Upper lobe of right lung (tissue), 1 donor: ENCODE data around the gene UTRN. TPM values are rescaled to one million over a fixed set of nuclear protein-coding genes. Genes with fewer than 3 reads are reported as not detected.
A peak's percentile ranks its signal among the peaks of the same experiment; 100 is the strongest.

Source experiments
- ATAC-seq: fragments of 200-7000 bp; cut with Tn5 transposase; one replicate; pipeline ENCODE4 v1.9.1; 2020; ENCODE audit warnings: mild to moderate bottlenecking, moderate library complexity
- DNase-seq: peaks from one replicate; pipeline ENCODE4 v3.0.0-alpha.2; 2020
- H3K27ac ChIP-seq: fragments of 200-600 bp; one replicate; pipeline ENCODE4 v1.8.0; 2022
- H3K27me3 ChIP-seq: fragments of 200-600 bp; one replicate; pipeline ENCODE4 v1.8.0; 2022; ENCODE audit warnings: mild to moderate bottlenecking
- H3K36me3 ChIP-seq: fragments of 200-600 bp; one replicate; pipeline ENCODE4 v1.8.0; 2022
- H3K4me1 ChIP-seq: fragments of 200-600 bp; one replicate; pipeline ENCODE4 v1.8.0; 2022
- H3K4me3 ChIP-seq: fragments of 200-600 bp; one replicate; pipeline ENCODE4 v1.8.0; 2022; ENCODE audit warnings: mild to moderate bottlenecking
- H3K9me3 ChIP-seq: fragments of 200-600 bp; one replicate; pipeline ENCODE4 v1.8.0; 2022
- intact Hi-C: fragments of 100-400 bp; cut with DNase I; formaldehyde crosslinking; loops from one replicate; pipeline ENCODE4 v1.11.0; 2022
- total RNA-seq: library from RNA; stranded (reverse); fragmentation: NEBNext Ultra II Directional; extraction: Animal tissue kit (Norgen Biotek cat#: 25700); gene quantifications from one replicate; pipeline ENCODE4 v1.2.1, GENCODE V29; 2021
- TF ChIP-seq, protein P1 (sequence below): fragments of 200-600 bp; IDR thresholded peaks from one replicate; pipeline ENCODE4 v1.8.0; 2022; ENCODE audit warnings: antibody characterized with exemption
- donor health status: DM: no; HTN: yes; CAD: no; lungs with severe emphysema.

UTRN gene
- total RNA-seq, 1 donor from 2014 or later: 316 TPM

DNA sequence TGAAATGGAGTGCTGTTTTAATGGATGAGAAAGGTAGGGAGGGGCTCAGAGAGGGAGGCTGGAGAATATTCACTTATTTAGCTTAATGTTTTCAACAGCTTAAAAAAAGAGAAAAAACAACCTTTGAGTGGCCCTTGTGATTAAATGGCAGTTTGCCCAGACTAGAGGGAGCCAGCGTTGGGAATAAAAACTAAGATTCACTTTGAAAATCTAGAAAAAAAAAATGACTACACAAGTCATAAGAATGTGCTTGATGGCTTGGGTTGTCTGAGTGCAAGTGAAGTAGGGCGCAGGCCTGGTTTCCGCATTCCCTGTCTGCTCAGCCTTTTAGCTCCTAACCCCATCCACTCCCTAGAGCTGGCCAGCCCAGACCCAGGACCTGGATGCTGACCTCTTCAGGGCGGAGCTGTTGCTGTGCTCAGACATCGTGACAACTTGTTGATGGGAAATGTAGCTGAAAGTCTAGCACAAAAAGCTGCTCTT lies 28.9 kb downstream of the UTRN start:
- Histone ChIP-seq H3K4me1 (peaks cover 61% of the 10 kb centered on the region), H3K4me3 (no peak overlapping the region), H3K36me3 (peaks cover 12% of the 10 kb centered on the region), H3K9me3 (no peaks in the 10 kb centered on the region), H3K27ac (peak overlapping the region; percentile 51), H3K27me3 (no peaks in the 10 kb centered on the region)
- ATAC-seq (peak; percentile 98), DNase-seq (peak; percentile 89)
- TF ChIP-seq, protein P1, sequence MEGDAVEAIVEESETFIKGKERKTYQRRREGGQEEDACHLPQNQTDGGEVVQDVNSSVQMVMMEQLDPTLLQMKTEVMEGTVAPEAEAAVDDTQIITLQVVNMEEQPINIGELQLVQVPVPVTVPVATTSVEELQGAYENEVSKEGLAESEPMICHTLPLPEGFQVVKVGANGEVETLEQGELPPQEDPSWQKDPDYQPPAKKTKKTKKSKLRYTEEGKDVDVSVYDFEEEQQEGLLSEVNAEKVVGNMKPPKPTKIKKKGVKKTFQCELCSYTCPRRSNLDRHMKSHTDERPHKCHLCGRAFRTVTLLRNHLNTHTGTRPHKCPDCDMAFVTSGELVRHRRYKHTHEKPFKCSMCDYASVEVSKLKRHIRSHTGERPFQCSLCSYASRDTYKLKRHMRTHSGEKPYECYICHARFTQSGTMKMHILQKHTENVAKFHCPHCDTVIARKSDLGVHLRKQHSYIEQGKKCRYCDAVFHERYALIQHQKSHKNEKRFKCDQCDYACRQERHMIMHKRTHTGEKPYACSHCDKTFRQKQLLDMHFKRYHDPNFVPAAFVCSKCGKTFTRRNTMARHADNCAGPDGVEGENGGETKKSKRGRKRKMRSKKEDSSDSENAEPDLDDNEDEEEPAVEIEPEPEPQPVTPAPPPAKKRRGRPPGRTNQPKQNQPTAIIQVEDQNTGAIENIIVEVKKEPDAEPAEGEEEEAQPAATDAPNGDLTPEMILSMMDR: no peak
- intact Hi-C loops: no loop called here

DNA sequence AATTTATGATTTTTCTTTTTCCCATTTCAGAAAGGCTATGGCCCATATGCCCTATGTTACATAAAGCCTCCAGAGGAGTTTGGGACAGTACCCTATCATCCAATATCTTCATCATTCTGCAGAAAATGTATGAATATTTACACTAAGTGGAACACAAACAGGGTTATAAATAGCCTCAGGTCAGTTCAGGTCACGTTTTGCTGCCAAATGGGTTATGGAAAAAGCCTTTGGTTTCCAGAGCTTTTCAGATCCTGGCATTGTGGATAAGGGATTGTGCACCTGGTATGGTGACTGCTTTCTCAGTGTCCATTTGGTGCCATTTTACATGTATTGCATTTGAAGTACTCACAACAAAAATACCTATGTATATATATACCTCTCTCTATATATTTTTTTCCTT lies 29.4 kb downstream of the UTRN start:
- DNase-seq (no peak), ATAC-seq (no peak)
- H3K27ac ChIP-seq: peak overlapping the region; percentile 27
- TF ChIP-seq, protein P1: no peak
- peaks cover 7% of the 10 kb centered on the region for H3K36me3 ChIP-seq
- no peak overlapping the region for H3K4me3 ChIP-seq
- H3K27me3 ChIP-seq: no peaks in the 10 kb centered on the region
- H3K4me1 ChIP-seq: peaks cover 65% of the 10 kb centered on the region
- intact Hi-C loops: no loop called here
- no peaks in the 10 kb centered on the region for H3K9me3 ChIP-seq

DNA sequence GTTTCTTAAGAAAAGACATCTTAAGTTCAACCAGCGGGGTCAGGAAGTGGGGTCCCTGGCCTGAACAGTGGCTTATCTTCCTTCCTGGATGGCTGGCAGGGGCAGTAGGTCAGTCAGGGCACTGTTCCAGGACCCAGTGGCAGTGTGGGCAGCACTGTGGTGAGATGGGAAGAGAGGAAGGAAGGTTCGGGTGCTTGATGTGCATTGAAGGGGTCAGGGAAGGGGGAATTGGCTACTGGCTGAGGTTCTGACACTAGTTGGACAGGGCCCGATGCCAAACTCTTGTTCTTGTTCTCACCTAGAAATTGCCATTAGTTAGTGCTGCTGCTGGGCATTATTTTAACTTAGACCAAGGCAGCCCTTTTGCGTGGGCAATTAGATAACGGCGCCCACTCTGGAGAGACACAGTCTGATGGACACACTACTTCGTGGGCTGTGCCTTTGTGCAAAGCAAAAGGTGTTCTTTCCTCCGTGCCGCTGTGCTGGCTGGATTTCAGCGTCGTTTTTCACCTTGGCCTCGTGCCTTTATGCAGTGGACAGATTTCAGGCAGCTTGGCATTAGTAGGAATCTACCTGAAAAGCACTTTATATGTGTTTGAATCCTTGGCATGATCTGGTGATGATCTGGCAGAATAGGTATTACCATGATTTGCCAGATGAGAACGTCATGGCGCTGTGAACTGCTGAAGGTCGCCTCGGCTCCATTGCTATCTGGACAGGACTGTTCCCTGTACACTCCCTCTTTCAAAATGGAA lies 30.3 kb downstream of the UTRN start:
- intact Hi-C loops: no loop called here
- Histone ChIP-seq H3K36me3 (no peaks in the 10 kb centered on the region), H3K4me1 (peaks cover 72% of the 10 kb centered on the region), H3K27me3 (no peaks in the 10 kb centered on the region), H3K9me3 (no peaks in the 10 kb centered on the region), H3K27ac (peak overlapping the region; percentile 27), H3K4me3 (no peak overlapping the region)
- TF ChIP-seq, protein P1: no peak
- peak; percentile 33 for ATAC-seq
- no peak for DNase-seq

DNA sequence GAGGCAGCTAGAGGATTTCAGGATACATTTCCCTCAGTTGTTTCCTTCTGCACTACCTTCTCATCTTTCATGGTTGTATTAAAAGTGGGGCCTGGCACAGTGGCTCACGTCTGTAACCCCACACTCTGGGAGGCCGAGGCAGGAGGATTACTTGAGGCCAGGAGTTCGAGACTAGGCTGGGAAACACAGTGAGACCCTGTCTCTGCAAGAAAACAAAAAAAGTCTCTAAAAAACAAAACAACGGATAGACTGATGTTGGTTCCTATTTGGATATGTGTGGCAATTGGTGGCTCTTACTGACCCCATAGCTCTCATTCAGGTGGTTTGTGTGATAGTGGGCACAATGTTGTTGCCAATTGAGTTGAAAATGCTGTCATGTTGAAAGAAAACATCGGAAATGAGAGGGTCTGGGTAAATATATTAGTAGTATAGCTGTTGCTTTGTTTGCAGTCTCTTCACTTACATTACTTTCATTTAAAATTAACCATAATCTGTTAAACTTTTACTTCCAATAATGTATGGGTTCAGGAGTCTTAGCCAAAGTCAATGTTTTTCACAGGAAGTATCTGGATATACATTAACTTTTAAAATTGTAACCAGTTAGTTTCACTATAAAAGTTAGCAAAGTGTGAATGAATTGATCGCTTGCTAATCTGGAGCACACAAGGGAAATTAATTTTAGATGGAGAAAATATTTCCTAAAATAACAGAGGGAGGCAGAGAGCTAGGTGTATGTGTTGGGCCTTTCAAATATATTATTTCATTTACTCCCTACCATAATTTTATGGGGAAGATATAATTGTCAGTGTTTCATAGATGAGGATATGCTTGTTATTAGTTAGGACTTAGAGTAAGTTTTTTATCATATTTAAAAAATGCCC lies 31.1 kb downstream of the UTRN start:
- Histone ChIP-seq H3K4me1 (peaks cover 78% of the 10 kb centered on the region), H3K27me3 (no peaks in the 10 kb centered on the region), H3K36me3 (no peaks in the 10 kb centered on the region), H3K9me3 (no peaks in the 10 kb centered on the region), H3K27ac (peak overlapping the region; percentile 27), H3K4me3 (no peak overlapping the region)
- ATAC-seq (no peak), DNase-seq (no peak)
- TF ChIP-seq, protein P1: no peak
- intact Hi-C loops: no loop called here

DNA sequence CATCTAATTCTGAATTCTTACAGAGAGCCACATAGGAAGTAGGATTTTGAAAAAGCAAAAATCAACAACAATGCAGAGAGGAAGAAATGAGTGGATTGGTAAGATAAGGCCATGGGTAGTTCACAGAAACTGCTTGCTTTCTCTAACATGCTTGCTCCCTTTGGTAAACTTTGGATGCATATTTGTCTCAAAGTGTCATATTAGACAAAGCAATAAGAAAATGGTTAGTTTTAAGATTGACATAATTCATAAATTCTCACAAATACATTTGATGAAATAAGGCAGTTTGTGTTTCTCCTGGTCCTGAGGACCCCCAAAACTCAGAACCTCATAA lies 31.7 kb downstream of the UTRN start:
- H3K4me1 ChIP-seq: peaks cover 78% of the 10 kb centered on the region
- no peak overlapping the region for H3K27ac ChIP-seq
- H3K36me3 ChIP-seq: no peaks in the 10 kb centered on the region
- intact Hi-C loops: no loop called here
- H3K27me3 ChIP-seq: no peaks in the 10 kb centered on the region
- H3K4me3 ChIP-seq: no peak overlapping the region
- DNase-seq (no peak), ATAC-seq (no peak)
- H3K9me3 ChIP-seq: no peaks in the 10 kb centered on the region
- TF ChIP-seq, protein P1: no peak
